NOMO-1 treated with dmso at 0.1 percent for 144 hours (cell line): Measurements from ENCODE around the gene ITGB1BP1.

Source experiments
- DNase-seq: peaks from one replicate; lab custom pipeline; 2025; ENCODE audit not compliant: unreplicated experiment; lab: John Stamatoyannopoulos, UW

Gene ITGB1BP1

DNA sequence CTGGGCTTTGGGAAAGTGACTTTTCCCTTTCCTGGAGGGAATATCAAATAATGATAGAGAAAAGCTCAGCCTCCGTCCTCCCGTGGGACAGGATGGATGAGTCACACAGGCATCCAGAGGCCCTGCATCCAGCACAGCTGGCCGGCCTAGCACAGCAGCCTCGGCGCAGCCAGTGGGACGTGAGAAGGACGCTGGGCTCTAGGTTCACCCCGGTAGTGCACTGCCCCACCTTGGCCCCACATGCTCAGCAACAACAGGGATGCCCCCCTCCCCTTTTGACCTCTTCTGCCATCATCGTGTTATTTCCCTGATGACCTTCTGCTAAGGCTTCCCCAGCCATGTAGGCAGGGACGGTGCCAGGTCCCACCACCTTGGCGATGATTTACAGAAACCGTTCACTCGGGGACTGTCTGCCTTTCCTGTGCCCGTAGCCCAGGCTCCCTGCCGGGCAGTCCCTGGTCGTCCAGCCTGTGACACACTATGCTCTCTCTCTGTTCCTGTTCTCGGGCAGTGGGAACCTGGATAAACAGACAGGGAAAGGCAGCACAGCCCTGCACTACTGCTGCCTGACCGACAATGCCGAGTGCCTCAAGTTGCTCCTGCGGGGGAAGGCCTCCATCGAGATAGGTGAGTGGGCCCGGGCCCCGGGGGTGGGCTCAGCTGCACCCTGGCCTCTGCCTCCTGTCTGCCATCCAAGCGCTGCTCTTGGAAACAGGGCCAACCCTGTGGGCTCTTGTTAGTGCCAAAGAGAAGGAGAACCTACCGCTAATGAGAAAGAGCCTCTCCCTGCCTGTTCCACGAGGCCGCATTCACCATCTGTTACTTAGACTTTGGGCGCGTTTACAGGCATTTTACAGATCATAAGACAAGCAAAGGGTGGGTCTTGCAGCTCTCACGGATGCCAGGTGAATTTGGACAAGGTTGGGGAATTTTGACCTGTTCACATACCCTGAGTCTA, 44.6 kb downstream of the ITGB1BP1 start:
- DNase-seq, result no peak

DNA sequence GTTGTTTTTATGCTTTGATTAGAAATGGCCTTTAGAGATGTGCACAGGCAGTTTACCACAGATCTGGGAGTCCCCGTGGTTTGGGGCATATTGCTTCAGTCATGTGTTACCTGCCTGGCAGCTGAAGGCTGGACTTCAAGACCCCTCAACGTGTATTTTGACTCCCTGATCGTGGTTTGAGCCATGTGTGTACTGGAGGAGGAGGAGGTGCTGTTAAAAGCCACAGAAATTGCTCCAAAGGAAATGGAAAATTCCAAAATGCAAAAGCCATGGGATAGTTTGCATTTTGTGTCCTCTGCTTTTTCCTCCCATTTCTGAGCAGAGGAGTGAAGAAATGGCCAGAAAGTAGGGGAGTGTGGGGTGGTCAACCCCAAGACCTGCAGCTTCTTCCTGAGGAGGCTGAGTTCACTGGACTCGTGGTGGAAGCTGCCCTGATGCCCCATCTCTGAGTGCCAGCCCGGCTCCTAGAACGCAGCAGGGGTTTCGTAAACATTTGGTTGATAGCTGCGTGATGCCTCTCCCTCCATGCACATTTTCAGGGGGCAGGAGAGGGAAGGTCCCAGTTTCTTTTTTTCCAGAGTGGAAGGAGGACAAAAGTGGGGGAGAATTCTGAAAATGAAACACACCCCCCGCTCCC, 45.7 kb downstream of the ITGB1BP1 start:
- no peak for DNase-seq

DNA sequence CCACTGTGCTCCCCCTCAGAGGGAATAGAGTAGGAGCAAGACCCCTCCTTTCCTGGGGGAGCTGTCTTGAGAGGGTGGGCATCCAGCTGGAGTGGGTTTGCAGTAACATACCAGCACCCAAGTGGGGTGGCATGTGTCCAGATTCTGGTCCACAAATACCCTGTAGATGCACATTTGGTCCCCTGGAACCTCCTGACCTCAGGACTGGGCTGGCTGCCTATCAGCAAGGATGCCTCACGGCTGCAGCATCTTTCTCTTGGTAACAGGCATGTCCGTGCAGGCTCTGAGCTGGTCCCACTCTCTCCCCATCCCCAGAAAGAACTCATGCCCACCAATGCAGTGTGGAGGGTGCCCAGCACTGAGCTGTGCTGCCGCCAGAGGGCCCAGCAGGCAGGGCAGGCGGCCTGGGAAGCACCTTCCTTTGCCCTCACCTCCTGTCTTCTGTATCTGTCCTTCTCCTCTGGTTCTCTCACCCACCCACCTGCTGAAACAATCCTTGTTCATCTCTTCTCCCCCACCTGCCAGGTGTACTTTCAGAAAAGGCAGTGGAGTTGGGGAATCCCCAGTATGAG, 47.4 kb downstream of the ITGB1BP1 start:
- no peak for DNase-seq

DNA sequence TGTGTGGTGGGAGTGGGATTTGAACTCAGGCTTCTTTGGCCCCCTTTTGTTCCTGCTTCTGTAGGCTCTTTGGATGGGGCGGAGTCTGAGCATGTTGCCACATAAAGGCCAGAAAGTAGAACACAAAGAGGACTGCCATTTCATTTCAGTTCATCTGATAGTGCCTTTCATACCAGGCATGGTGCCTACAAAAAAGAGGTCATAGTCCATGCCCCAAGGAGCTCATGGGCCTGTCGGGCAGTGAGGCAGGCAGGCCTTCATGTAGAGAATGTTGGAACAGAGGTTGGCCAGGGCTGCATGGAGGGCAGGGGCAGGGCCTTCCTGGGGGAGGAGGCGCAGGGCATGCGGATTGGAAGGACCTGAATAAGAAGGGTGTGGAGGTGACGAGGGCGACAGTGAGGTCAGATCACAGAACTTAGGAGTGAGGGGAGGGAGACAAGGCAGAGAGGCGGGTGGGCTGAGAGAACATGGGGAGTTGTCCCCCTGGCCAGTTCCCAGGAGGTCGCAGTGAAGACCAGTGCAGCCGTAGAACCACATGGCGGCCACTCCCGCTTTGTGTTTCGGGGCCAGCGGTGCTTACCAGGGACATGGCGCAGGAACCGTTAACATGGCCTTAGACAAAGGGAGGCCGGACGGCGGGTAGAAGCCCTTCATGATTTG, 49.1 kb downstream of the ITGB1BP1 start:
- DNase-seq, result no peak

DNA sequence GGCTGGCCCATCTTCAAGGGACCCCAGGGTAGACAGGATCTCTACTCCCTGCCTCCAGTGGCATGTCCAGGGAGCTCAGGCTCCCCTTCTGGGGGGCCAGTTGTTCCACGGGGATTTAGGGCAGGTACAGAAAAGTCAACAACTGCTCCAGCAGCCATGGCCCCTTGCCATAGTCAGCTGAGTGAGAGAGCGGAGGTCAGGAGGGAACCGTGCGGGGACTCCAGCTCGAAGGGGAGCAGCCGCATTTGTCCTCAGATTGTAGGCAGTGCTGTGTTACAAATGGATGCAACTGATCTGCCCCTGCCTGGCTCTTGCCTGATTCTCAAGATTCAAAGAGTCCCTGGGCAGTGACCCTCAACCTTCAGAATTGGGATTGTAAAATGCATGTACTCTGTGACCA, 49.9 kb downstream of the ITGB1BP1 start:
- no peak for DNase-seq

DNA sequence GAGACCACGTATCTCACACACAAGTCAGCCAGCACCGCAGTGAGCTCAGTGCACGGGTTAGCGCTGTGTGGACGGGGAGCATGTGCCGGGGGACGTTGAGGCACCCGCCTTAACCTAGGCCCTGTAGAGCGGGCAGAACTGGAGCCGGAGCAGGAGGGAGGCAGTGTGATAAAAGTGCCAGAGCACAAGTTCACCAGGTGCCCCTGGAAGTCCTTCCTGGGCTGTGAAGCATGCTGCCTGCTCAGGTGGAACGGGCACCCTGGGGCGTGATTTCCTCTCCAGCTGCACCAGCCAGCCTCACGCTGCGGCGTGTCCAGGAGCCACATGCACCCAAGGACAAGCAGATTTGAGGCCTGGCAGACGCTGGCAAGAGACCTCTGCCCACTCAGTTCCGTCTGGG, 50.3 kb downstream of the ITGB1BP1 start:
- DNase-seq, result no peak

DNA sequence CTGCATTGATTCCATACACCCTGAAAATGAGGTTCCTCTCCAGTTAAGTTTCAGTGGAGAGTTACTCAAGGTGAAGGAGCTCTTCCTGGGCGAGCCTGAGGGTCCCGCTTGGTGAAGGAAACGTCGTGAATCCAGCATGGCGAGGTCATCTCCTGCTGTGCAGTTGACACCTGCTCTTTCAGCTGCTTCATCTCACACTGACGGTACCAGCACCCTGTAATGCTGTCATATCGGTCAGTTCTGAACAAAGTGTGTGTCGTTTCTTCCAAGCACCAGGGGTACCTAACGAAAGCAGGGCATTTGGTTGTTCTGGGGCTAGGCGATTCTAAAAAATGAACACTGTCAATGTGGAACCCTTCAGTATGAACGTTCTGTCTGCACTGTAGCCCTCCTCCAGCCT, 52.6 kb downstream of the ITGB1BP1 start:
- DNase-seq, result no peak

DNA sequence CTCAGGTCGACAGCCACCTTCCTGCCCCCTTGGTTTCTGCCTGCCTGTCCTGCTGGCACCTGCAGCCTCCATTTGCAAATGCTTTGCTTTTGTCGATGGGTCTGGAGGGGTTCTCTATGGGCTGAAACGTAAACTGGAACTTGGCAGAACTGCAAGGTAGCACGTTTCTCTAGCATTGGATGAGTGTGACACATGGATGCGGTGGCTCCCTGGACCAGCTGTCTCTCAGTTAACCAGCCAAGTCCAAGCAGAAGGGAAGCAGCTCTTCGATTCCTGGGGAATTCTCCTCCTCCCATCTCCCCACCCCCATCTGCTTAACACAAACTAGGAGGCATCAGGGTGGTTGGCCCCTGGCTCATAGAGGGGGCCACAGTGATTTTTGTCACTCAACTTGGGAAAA, 57.3 kb downstream of the ITGB1BP1 start:
- DNase-seq, result no peak

DNA sequence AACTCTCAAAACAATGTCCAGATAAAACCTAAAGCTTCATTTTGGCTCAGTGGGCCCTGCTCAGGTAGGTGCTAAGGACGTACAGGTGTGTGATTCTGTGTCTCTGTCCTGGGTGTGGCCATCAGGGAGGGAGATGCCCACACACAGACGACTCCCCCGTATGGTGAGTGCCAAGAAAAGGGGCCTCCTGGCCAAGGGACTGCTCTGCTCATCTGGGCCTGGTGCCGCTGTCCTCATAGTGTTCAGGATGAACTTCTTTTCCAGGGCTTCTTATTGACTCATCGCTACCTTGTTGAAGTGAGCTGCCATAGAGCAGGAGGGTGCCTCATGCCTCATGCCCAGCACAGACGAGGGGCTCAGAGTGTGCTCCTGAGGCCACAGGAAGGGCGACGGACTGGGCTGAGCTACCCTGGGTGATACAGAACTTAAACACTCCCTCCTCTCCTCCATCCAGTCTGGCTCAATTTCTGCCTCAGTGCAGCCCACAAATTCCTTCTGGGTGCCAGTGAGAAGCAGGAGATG, 57.8 kb downstream of the ITGB1BP1 start:
- DNase-seq, result no peak

DNA sequence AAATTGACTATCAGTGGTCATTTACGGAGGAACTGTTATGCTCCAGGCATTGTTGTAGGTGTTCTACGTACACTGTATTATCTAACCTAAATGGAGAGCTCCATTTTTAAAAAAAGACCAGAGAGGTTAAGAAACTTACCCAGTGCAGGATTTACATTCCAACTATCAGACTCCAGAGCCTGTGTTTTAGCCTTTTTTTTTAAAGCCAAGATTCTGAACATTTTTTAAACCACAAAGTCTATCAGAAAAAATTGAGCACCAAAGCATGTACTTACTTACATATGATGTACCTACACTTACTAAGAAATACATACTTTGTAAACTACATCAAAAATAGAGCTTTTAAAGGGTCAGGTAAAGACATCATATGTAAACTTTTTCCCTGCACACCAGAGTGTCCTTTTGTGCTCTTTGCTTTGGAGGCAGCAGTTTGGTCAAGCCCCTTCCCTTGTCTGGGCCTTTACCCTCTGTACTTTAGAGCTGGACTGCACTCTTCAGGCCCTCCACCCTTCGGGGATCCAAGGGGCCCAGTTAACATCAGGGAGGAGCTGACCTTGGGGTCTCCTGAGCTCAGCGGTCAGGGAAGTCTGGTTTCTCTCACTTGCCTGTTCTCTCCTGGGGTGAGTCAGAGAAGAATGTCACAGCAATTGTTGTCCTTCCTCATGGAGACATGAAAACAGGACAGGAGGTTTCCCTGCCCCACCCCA, 58.4 kb downstream of the ITGB1BP1 start:
- DNase-seq, result no peak

DNA sequence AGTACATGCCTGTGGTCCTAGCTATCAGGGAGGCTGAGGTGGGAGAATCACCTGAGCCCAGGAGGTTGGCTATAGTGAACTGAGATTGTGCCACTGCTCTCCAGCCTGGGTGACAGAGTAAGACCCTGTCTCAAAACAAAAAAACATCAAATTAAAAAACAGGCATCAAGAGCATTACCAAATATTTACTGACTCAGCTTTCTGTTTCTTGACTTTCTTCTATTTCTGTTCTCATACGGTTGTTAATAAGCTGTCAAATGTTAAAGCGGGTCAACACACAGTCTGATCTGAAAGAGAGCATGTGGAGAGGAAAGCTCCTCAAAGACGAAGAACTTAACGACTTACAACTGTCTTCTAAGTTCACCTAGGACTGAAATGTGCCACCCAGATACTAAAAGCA, 59.0 kb downstream of the ITGB1BP1 start:
- no peak for DNase-seq

DNA sequence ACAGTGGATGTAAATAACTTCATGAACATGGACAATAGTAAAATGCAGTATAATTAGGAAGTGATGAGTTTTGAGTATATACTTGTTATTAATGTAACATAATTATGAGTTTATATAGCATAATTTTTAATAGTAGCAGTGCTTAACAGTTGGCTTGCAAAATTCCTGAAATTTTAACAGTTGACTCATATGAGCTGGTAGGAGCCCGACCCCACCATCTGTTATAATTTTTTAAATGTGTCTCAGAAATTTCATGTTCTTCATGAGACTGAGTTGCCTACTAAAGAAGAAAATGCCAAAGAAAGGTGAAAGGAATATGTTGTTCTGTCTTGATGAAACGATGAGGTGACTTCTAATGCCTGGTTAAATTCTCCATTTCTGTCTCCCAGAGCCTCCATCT, 62.6 kb downstream of the ITGB1BP1 start:
- DNase-seq, result no peak

DNA sequence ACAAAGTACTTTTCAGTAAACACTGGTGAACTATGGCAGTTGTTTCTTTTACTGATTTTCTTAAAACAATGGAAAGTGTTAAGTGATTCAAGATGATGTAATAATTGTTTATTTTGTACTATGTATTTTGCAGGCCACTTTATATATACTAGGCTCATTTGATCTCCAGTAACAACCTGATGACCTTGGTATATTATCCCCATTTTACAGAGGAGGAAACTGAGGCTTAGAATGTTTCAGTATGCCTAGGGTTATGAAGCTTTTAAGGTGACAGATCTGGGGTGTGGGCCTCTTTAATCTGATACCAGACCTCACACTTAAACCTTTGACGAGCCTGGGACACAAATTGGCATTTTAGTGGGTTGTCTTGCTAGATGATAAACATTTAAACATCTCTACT, 63.2 kb downstream of the ITGB1BP1 start:
- DNase-seq, result no peak

DNA sequence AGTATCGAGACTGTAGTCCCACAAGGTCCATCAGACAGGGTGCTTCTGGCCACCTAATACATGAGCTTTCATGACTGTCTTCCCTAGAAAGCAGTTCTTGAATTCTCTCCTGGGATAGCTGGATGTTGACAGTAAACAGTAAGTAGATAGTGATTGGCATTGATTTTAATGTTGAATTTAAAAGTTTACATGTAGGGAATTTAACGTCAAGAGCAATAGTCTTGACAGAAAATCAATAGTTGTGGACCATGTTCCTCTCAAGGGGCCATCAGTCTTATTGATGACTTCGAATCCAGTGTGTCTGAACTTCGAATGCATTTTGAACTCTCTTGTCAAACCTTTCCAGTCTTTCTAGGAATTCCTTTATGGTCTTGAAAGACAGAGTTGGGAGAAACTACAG, 63.9 kb downstream of the ITGB1BP1 start:
- no peak for DNase-seq

DNA sequence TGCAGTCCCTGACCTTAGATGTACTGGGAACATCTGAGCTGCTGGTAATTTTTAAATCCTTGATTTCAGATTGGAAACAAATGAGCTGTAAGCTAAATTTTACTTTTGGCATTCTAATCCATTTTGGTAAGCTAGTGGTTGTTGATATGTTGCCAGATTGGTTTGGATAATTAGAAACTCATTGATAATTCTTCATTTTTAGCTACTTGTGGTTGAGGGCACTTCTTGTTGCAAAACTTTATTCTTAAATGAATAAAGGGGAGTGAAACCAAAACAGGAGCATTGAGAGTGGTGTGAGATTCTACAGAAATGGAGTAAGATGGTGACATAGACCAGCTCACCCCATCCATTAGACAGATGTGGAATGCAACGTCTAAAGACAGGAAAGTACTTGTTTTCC, 64.5 kb downstream of the ITGB1BP1 start:
- no peak for DNase-seq

DNA sequence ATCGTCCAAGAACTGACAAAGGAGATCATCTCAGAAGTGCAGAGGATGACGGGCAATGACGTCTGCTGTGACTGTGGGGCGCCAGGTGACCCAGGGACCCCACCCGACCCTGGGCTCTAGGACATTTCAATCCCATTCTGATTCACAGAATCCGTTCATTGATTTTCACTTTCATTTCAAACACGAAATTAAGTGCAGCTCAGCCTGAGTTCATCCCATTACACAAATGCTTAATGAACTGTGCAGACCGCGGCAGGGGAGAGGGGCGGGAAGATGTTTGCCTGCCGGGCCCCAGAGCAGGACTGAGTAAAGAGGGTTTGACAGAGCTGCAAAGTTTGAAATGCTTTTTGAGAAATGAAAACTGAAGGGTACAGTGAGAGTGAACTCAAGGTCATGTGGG, 67.1 kb downstream of the ITGB1BP1 start:
- DNase-seq, result no peak

DNA sequence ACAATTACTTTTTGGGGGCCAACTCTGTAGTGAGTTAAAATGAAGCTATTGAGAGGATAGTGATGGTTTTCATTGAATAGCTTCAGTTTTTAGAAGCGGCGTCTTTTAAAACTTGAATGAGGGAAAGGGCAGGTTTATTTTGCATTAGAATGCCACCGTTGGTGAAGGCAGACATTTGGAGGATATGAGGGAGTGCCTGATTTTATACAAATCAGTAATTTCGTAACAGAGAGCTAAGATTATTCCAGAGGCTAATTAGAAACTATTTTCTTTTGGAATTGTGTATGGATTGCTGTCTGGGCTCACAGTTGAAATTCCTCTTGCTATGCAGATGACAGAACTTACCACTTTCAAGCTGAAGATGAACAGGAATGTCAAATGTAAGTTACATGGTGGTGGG, 67.6 kb downstream of the ITGB1BP1 start:
- DNase-seq, result no peak

DNA sequence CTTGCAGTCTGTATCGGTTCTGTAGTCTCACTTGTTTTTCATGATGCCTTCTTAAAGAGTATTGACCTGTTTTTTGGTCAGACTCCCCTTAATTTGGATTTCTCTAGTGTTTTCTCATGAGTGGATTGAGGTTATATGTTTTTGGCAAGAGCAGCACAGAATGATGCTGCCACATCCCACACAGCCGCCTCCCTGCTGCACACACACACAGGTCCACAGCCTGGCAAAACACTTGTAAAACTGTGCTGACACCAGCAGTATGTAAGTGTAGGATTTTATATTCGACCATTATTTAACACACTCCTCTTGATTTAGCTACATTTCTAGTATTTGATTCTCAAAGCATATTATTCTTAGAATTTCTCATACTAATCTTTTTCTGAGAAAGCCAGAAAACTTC, 68.1 kb downstream of the ITGB1BP1 start:
- no peak for DNase-seq

DNA sequence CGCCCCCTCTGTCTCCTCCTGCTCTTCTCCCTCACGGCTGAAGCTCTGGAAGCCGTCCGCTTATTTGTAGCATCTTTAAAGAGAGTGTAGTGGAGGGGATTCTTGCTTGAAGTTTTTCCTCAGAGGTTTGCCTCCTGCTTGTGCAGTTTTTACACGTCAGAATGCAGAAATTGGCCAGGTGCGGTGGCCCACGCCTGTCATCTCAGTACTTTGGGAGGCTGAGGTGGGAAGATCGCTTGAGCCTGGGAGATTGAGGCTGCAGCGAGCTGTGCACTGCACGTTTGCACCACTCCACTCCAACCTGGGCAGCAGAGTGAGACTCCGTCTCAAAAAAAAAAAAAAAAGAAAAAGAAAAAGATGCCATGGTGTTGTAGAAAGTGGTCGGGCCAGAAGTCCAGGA, 69.0 kb downstream of the ITGB1BP1 start:
- DNase-seq, result no peak
